HG03469 (cell line): ENCODE results near the gene LRP1.

Source experiments
- ATAC-seq: cut with Tn5 transposase; IDR thresholded peaks from one replicate; pipeline ENCODE4 v1.9.1; 2021; ENCODE audit warnings: mild to moderate bottlenecking, moderate library complexity, moderate number of reproducible peaks; ENCODE audit not compliant: unreplicated experiment

LRP1 gene

DNA sequence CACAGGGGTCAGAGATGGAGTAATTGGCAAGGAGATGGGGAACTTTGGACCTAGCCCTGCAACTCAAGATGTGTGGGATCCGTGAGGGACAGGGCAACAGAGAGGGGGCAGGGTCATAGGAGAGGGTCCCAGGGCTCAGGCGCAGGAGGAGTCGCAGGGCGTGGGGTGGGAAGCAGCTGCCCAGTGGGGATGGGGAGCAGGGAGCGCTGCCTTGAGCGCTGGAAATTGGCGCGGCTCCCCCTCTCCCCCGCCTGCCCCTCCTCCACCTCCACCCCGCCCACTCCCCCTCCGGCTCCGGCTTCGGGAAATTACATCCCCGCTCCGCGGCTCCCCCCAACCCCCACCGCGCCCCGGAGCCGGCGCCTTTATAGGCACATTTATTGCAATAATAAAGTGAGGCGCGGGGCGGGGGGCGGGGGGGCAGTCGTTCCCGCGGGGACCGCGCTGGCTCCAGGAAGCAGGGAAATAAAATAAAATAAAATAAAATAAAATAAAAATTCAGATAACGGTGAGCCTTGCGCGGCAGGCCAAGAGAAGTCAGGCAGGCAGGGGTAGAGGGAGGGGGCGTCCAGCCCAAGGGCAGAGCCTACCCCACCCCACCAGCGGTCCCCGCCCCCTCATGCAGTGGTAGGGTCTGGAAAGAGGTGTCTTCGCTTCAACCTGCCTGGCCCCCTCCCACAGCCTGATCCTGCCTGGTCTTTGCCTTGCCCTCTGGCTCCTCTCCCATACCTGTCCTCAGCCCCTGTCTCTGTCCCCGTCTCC lies 91.9 kb downstream of the LRP1 start:
- no peak for ATAC-seq

DNA sequence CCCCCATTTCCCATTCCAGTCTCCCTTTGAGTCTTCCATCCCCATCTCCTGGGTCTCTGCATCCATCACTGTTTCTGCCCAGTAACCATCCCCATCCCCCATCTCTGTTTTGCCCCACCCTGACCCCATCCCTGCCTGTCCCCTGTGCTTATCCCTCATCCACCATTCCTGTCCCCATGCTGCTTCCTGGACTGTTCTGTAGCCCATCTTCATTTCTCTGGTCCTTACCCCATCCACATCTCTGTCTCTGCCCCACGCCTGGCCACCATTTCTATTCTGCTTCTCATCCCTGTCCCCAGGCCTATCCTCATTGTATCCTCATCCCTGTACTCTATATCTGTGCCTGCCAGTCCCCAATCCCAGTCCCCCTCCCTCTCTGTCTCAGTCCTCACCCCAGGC lies 92.5 kb downstream of the LRP1 start:
- no peak for ATAC-seq

DNA sequence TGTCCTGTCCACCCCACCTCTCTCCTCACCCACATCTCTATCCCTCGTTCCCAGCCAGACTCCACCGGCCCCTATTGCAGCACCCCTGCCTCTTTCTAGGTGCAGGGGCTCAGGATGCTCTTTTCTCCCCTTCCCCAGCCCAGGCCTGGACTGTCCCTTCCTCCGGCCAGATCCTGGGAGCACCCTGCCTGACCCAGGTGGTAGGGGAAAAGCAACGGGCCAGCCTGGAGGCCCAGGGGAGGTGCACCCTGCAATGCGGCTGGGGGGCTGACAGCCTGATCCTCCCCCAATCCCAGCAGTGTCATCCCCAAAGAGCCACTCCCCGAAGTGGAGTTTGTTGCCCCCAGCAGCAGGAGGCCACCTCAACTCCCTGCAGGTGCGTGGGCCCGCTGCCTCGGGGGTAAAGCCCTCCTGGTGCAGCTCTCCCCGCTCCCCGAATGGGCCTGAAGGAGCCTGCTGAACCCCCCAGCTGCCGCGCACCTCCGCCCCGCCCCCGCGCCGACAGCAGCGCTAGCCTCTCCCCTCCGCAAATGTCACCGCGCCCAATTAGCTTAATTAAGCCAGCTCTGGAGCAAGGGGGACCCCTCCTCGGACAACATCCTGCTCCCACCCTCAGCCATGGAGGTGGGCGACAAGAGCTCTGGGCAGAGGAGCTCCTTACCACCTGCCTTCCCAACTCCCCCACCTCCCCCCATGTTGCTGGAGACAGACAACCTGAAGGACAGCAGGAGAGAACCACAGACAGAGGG lies 93.1 kb downstream of the LRP1 start:
- no peak for ATAC-seq

DNA sequence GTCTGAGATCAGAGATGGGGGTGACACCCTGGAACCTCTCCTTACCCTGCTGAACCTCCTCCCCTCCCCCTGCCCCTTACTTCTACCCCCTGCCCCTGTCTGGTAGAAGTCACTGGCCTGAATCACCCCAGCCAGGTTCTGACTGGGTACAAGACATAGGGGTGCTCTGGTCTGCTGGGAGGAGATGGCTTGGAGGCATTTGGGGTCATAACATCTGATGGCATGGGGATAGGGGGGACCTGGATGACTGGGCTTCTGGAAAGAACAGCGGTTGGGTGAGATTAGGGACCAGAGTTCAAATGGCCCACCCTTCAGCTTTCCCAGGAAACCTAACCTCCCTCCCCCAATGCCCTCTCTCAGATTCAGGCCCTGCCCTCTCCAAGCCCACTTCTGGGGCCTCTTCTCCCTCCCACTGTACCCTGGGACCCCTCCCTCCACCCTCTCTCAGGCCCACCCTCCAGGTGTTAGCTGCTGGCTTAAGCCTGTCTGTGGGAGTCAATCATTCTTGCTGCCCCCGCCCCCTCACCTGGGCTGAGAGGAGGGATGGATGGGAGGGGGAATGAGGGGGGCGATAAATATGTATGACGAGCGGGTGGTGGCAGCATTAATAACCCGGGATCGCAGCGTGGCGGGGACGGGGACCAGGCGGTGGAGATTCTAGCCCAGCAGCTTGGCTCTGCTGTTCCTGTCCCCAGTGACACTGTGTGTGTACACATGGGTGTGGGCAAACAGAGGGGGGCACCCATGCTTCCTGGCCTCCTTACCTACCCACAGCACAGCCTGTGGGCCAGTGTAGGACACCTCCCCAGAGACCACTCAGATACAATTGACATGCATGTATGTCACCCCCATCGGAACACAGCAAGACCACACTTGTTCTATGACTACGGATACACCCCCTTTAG lies 94.3 kb downstream of the LRP1 start:
- no peak for ATAC-seq

DNA sequence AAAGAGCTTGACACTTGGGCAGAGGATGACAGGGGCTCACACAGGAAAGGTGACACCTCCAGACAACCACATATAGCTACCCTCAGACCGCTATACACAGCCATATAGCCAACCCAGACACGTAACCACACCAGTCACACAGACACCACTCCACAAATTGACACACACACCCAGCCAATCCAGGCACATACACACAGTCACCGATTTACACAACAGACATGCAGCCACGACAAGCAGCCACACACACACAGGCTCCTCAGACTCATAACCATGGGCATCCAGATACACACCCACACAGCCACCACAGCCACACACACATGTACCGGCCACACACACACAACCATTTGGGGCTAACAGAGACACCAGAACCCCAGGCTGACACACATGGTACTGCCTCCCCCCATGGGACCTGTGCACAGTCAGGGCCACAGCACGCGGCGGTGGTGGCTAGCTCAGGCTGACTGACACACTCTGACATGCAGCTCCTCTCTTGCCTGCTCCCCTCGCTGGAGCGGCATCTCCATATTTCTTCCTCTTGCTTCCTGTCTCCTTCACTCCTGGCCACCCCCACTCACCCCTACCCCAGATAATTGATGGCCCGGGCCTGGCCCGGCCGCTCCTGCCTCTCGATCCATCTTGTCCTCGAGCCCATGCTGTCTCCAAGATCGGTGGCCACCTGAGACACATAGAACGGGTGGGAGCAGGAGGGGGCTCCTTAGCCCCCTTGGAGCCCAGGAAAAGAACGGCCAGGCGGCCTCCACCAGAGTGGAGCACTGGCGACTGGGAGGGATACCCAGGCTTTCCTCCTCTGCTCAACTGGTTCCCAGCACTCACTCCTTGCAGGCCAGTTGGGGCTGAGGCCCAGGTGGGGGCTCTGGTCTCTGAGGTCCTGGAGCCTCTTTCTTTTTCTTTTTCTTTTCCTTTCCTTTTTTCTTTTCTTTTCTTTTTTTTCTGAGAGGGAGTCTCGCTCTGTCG lies 95.2 kb downstream of the LRP1 start:
- ATAC-seq = no peak

DNA sequence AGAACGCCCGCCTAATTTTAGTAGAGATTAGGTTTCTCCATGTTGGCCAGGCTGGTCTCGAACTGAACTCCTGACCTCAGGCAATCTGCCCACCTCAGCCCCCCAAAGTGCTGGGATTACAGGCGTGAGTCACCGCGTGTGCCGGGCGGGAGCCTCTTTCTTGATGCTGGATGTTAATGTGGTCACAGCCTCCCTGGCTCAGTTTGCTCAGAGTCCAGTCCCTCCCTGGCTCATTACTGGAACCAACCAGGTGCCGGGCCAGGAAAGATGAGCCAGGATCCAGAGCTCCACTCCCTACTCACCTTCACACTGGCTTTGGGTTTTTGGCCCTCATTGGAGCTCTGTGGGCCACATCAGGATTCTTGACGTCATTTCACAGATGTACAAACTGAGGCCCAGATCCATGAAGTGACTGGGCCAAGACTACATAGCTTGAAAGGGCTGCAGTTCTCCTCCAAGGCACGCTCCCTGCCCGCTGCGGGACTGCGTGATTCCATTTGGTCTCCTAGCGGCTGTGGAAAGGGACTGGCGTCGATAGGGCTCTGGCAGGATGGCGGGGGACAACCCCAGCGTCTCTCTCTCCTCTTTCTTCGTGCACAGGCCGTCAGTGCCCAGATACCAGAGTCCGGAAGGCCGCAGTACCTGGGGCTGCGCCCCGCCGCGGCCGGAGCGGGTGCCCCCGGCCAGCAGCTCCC lies 96.1 kb downstream of the LRP1 start:
- ATAC-seq = no peak

DNA sequence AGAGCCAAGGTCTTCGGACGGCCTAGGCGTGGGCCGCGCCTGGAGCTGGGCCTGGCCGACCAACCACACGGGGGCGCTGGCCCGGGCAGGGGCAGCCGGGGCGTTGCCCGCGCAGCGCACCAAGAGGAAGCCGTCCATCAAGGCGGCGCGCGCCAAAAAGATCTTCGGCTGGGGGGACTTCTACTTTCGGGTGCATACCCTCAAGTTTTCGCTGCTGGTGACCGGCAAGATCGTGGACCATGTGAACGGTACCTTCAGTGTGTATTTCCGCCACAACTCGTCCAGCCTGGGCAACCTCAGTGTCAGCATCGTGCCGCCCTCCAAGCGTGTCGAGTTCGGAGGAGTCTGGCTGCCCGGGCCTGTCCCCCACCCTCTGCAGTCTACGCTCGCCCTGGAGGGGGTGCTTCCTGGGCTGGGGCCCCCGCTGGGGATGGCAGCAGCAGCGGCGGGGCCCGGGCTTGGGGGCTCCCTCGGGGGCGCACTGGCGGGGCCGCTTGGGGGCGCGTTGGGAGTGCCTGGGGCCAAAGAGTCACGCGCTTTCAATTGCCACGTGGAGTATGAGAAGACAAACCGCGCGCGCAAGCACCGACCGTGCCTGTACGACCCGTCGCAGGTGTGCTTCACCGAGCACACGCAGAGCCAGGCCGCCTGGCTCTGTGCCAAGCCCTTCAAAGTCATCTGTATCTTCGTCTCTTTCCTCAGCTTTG lies 96.8 kb downstream of the LRP1 start:
- ATAC-seq = no peak

DNA sequence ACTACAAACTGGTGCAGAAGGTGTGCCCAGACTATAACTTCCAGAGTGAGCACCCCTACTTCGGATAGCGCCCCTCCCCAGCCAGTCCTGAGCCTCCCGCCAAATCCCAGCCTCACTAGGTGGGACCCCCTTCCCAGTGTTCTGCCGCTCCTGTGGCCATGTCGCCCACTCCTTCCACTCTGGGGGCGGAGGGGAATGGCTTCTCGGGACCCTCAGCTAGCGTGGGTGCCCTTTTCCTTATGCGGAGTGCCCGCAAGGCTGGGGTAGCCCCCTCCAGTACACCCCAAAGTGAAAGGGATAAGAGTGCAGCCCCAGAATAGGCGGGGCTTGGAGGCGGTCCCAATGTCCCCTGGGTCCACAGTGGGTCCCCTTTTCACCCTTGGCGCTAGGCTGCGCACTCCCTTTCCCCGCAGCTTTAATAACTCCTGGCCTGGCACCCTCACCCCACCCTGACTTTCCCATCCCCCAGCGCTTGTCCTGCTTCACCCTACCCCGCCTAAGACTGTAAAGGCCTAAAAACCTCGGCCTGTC lies 97.5 kb downstream of the LRP1 start:
- no peak for ATAC-seq

DNA sequence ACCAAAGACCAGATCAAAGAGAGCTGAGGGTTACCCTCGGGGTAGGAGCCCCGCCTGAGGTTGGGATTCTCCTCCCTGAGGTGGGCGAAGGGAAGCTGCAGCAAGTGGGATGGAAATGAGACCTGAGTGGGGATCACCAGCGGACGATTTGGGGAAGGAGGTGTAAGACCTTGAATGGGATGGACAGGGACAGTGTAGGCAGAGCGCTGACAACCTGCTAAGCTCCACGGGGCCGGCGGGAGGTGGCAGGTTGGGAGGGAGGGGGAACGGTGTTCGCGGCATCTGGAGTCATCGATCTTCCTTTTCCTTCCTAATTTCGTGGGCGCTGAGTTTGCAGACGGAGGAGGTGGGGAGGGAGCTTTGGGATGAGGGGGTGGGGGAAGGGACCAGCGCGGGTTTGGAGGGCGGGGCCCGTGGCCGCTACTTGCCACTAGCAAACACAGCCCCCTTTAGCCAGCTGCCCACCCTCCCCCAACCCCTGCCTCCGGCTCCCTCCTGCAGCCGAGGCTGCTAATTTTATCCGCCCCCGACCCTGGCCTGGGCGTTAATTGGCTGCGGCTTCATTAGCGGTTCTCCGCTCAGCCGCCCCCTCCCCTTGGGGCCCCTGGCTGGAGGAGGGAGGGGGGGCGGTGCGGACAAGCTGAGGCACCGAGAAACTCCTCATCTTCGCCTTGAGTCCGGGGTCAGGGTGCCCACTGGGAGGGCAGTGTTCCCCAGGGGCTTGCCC lies 98.5 kb downstream of the LRP1 start:
- no peak for ATAC-seq

DNA sequence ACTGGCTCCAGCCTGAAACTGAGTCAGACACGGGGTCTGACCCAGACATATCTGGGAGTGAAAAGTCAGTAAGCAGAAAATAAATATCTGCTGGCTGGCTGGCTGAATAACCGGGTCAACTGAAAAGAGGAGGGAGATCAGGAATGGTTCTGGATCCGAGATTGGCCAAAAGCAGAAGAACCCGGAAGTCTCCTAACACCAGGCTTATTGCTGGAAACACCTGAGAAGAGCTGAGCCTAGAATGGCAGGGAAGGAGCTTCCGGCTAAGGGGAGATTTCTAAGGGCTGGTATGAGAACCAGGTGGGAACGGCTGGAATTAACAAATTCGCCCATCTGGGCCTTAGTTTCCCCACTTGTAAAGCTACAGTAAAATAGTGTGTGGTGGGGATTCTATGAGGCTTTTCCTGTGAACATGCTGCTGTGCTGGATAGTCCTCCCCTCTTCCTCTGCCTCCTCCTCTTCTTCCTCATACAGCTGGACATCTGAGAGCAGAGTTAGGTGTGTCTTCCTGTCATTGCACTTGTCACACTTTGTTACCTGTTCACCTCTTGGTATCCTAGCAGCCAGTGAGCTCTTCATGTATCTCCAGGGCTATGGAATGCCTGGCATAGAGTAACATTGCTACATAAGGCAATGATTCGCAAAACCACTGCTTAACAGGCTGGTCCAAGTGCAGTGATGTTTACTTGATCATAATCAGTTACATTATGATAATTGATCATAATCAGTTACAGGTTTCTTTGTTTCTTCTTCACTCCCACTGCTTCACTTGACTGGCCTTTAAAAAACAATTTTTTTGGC lies 99.2 kb downstream of the LRP1 start:
- no peak for ATAC-seq

DNA sequence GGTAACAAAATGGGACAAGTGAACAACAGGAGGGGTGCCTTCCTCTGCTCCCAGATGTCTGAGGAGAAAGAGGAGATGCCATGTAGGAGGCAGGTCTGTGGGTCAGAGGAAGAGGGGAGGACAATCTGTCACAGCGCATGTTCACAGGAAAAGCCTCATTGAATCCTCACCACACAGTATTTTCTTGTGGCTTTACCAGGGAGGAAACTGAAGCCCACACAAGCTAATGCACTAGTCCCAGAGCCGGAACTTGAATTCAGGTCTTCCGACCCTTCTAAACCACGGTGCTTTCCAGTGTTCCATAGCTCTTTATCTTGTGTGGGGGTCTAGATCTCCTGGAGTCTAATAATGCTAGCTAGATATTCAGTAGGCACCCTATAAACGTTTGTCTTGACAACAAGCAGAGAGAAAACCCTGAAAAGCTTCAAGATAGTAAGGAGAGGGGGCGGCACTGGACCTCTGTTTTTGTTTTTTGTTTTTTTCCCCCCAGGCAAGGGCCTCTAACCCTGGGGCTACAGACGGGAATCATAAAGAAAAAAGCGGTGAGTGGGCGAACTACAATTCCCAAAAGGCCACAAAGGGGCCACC lies 100.9 kb downstream of the LRP1 start:
- no peak for ATAC-seq

DNA sequence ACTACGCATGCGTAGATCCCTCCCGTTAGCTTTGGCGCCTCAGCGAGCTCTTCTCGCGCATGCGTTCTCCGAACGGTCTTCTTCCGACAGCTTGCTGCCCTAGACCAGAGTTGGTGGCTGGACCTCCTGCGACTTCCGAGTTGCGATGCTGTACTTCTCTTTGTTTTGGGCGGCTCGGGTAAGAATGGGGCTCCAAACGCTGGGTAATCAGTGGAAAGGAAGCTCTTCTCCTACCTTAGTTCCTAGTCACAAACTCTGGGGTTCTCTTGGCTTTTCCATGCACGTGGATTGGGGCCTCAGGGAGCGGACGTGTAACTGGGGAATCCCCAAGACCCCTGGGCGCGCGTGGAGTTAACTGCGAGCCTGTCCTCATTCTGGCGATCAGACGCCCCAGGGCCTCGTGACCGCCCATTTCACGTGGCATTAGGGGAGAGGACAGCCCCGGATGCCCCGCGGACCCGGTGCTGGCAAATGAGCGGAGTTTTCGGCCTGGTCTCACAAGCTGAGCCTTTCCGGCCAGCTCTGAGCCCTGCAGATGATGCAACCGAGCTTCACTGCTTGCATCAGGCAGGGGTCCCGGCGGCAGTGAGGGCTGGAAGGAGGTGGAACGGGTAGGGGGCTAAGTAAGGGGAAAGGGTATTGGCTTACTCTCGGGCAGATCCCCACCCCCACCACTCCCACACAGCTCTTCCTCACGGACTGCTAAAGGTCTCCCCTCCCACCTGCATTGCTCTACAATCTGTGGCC lies 101.5 kb downstream of the LRP1 start, which contains the start of gene SHMT2:
Gene SHMT2, plus strand, starts transcription at position 78 of the 747 bp plus-strand sequence. Its CDS starts 68 bp downstream, at position 146.
- ATAC-seq = no peak

DNA sequence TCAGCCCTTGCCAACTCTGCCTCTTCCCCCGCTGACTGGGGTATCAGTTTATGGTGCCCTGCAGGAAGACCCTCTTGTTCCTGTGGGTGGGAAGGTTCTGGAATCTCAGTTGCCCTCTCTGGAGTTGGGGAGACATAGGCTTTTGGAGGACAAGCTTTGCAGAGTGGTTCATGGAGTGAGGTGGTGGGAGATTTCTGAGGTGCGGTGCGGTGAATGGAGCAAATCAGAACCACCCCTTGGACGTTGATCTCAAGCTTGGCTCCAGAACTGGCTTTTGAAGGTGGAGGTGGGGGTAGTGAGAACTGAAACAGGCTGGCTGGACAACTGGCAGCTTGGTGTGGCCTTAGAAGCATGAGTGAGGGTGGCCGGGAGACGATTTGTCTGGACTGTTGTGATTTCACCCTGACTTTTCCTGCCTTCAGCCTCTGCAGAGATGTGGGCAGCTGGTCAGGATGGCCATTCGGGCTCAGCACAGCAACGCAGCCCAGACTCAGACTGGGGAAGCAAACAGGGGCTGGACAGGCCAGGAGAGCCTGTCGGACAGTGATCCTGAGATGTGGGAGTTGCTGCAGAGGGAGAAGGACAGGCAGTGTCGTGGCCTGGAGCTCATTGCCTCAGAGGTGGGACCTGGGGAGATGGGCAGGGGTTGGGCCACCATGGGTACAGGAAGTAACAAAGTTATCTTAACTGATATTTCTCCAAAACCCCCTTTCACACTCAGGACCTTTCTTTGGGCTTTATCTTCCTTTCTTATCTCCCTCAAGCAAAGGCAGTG lies 102.3 kb downstream of the LRP1 start:
- ATAC-seq = no peak

DNA sequence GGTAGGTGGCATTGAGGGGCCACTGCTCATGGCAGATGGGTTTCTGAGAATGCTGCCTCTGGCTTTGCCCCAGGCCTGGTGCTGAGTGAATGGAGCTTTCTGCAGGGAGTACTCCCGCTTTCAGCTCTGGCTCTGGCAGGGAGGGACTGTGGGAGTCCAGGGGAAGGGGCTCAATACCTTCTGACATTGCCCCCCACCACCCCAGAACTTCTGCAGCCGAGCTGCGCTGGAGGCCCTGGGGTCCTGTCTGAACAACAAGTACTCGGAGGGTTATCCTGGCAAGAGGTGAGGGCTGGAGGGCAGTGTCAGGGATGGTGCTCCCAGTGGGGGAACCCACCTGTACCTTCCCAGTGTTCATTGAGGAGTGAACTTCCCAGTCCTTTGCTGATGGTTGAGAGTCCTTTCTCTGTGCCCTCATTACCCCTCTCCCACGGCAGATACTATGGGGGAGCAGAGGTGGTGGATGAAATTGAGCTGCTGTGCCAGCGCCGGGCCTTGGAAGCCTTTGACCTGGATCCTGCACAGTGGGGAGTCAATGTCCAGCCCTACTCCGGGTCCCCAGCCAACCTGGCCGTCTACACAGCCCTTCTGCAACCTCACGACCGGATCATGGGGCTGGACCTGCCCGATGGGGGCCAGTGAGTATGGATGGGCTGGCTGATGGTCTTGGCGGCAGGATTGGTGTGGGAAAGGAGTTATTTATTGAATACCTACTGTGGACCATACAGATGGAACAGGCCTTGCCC lies 103.2 kb downstream of the LRP1 start:
- no peak for ATAC-seq
